ENCODE data around the gene MAP1S.
A peak's percentile ranks its signal among the peaks of the same experiment; 100 is the strongest.

MAP1S gene

DNA sequence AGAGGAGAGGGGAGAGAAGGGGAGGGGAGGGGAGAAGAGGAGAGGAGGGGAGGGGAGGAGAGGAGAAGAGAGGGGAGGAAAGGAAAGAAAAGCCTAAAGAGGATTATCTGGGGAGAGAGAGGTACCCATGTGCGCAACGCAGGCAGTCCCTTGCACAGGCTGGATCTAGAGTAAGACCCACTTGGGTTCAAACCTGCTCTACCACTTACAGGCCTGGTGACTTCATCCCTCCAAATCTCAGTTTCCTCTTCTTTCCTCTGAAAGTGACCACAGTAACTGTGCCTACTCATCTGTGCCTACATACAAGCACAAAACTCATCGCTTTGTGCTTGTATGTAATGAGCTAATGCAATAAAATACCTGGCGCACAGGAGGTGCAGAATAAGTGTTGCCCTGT is 732 bp upstream of the MAP1S start:
- DNase-seq (ENCODE audit: low read depth in 2 of 2), result no peak
- H3K4me3 ChIP-seq (replicated peaks in 1 of 2; ENCODE audit: low read depth in 2 of 2, low read length in 2 of 2), result no peak overlapping the region
- TF ChIP-seq, protein P1, sequence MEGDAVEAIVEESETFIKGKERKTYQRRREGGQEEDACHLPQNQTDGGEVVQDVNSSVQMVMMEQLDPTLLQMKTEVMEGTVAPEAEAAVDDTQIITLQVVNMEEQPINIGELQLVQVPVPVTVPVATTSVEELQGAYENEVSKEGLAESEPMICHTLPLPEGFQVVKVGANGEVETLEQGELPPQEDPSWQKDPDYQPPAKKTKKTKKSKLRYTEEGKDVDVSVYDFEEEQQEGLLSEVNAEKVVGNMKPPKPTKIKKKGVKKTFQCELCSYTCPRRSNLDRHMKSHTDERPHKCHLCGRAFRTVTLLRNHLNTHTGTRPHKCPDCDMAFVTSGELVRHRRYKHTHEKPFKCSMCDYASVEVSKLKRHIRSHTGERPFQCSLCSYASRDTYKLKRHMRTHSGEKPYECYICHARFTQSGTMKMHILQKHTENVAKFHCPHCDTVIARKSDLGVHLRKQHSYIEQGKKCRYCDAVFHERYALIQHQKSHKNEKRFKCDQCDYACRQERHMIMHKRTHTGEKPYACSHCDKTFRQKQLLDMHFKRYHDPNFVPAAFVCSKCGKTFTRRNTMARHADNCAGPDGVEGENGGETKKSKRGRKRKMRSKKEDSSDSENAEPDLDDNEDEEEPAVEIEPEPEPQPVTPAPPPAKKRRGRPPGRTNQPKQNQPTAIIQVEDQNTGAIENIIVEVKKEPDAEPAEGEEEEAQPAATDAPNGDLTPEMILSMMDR (IDR thresholded peaks at IDR 0.05; ENCODE audit: low read depth, low read length), result no peak

DNA sequence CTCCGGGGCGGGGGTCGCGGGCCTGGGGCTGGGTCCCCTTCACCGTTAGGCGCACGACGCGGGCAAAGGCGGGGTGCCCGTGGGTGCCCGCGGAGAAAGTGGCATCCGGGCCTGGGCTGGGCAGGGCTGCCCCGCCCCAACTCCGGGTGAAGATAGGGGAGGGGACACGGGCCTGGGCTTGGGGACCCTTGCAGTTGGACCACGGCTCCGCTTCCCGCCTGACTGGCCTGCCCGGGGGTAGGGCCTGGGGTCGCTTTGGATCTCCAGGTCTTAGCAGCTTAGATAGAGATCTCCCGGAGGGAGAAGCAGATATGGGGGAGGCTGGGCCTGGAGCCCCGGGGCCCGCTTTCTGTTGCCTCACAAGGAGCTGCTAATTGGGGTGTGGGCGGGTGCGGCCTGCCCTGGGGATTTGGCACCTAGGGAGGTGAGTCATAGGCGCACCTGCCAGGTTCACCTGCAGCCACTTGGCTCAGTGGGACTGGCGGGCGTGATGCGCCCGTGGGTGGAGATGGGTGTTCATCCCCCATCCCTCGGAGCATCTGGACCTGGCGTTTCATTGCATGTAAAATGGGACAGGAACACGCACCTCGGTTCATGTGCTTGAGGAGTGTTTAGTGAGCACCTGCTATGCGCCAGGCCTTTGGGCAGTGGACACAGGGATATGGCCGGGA is 585 bp downstream of the MAP1S start:
- DNase-seq (ENCODE audit: low read depth in 2 of 2), result no peak
- TF ChIP-seq, protein P1 (IDR thresholded peaks at IDR 0.05; ENCODE audit: low read depth, low read length), result no peak

DNA sequence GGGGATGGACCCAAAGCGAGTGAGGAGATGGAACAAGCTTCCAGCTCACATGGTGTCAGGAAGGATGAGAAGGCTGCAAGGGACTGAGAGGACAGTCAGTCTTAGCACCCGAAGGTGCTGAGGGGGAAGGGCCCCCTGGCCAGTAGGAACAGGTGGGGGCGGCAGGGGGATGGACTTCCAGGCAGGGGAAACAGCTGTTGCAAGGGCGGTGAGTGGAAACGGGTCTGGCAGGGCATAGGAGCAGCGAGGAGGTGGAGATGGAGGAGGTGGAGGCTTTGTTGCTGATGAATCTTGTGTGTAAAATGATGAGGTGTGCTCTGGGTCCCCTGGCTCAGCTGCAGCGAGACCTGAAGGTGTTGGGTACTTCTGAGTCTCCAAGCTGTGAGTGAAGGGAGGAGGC is 1.2 kb downstream of the MAP1S start:
- DNase-seq (ENCODE audit: low read depth in 2 of 2), result no peak
- TF ChIP-seq, protein P1 (IDR thresholded peaks at IDR 0.05; ENCODE audit: low read depth, low read length), result no peak
- peak overlapping the region; percentile 93 to 99 for H3K4me3 ChIP-seq (replicated peaks in 1 of 2; ENCODE audit: low read depth in 2 of 2, low read length in 2 of 2)

More for the DNA sequence above, 585 bp downstream of the MAP1S start:
- H3K4me3 ChIP-seq (replicated peaks in 1 of 2; ENCODE audit: low read depth in 2 of 2, low read length in 2 of 2), result peak overlapping the region; percentile 93 to 99

DNA sequence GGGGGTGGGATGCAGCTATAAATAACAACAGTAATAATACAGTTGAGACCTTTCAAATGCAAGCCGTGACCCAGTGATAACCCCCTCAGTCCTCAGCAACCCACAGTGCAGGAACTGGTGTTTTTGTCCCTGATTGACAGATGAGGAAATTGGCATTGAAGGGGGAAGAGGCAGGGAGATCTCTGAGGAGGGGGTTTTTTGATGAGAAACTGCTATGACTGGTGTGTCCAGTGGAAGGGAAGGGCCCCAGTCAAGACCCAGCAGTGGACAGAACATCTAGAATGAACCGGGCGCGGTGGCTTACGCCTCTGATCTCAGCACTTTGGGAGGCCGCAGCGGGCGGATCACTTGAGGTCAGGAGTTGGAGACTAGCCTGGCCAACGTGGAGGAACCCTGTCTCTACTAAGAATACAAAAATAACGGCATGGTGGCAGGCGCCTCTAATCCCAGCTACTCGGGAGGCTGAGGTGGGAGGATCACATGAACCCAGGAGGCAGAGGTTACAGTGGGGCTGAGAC is 1.9 kb downstream of the MAP1S start:
- TF ChIP-seq, protein P1 (IDR thresholded peaks at IDR 0.05; ENCODE audit: low read depth, low read length), result no peak
- no peak for DNase-seq (ENCODE audit: low read depth in 2 of 2)
- peak overlapping the region in 1 of 2 donors; percentile 93 for H3K4me3 ChIP-seq (replicated peaks in 1 of 2; ENCODE audit: low read depth in 2 of 2, low read length in 2 of 2)

DNA sequence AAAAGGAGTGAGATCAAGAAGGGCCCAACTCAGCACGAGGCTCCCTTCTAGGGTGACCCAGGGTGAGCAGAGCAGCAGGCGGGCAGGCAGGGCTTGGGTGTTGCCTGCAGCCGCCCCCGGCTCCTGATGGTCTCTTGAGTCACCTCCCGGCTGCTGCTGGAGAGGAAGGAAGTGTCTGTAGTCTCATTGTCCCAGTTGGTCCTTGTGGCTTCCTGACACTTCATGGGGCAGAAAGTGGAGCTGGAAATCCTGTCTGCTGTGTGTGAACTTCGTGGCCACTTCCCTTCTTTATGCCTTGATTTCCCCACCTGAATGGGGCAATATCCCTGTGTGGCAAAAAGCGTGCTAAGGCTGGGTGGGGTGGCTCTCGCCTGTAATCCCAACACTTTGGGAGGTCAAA is 2.5 kb downstream of the MAP1S start:
- TF ChIP-seq, protein P1 (IDR thresholded peaks at IDR 0.05; ENCODE audit: low read depth, low read length), result no peak
- DNase-seq (ENCODE audit: low read depth in 2 of 2), result peak; percentile 30 to 70
- H3K4me3 ChIP-seq (replicated peaks in 1 of 2; ENCODE audit: low read depth in 2 of 2, low read length in 2 of 2), result peak overlapping the region in 1 of 2 donors; percentile 26

DNA sequence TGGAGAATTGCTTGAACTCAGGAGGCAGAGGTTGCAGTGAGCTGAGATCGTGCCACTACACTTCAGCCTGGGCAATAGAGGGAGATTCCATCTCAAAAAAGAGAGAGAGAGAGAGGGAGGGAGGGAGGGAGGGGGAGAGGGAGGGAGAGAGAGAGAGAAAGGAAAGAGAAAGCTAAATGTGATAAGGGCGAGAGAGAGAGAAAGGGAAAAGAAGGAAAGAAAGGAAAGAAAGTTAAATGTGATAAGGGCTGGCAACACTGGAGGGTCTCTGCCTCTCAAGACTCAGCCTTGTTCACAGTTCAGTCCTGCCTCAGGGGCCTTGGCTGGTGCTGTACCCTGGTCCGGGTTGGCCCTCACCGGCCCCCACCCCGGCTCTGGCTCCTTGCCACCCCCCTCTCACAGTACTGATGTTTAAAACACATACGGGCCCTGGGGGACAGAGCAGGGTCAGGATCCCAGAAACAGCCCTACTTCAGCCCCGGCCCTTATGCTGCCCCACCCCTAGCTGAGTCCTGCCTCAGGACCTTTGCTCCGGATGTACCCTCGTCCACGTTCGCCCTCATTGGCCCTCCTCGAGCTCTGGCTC is 3.5 kb downstream of the MAP1S start:
- no peak overlapping the region for H3K4me3 ChIP-seq (replicated peaks in 1 of 2; ENCODE audit: low read depth in 2 of 2, low read length in 2 of 2)
- TF ChIP-seq, protein P1 (IDR thresholded peaks at IDR 0.05; ENCODE audit: low read depth, low read length), result no peak
- no peak for DNase-seq (ENCODE audit: low read depth in 2 of 2)
